Stomach (tissue), 4 donors: ENCODE data around the gene GALK2.

Experiments
- CTCF ChIP-seq, 7 experiments: fragments of 450-650 bp in 4 of 7; fragments of 200-600 bp in 3 of 7; sonication (generic) in 3 of 7; IDR thresholded peaks; one replicate each; pipeline ENCODE4 v1.5.1; 2016 to 2019; ENCODE audit warnings: antibody characterized with exemption in 7 of 7, control low read depth in 2 of 7, mild to moderate bottlenecking in 1 of 7
- EP300 ChIP-seq: sonication (generic); formaldehyde crosslinking; IDR thresholded peaks from one replicate; pipeline ENCODE4 v1.6.1; 2017; ENCODE audit warnings: antibody characterized with exemption
- POLR2A ChIP-seq, 4 donors: fragments of 450-650 bp; IDR thresholded peaks; one replicate each; pipeline ENCODE4 v1.6.1; 2016; ENCODE audit warnings: antibody characterized with exemption in 4 of 4, control low read depth in 2 of 4, mild to moderate bottlenecking in 1 of 4, moderate library complexity in 1 of 4
- POLR2AphosphoS5 ChIP-seq, 3 donors: sonication (generic); formaldehyde crosslinking; IDR thresholded peaks; one replicate each; pipeline ENCODE4 v1.6.1; 2016; ENCODE audit warnings: antibody characterized with exemption in 3 of 3

GRCh38 chr15:49227602-49228001 lies 57.6 kb downstream of the GALK2 start:
- TF ChIP-seq CTCF (IDR thresholded peaks at IDR 0.05) = no peak
- no peak for TF ChIP-seq POLR2A (IDR thresholded peaks at IDR 0.05)
- TF ChIP-seq EP300 = no peak
- TF ChIP-seq POLR2AphosphoS5 (IDR thresholded peaks at IDR 0.05) = no peak
